RWPE2 (cell line): ENCODE results near the gene ABHD1.

ENCODE experiments used
- ATAC-seq: fragments of 200-7000 bp; cut with Tn5 transposase; 3 replicates; pipeline ENCODE4 v1.9.1; 2021; ENCODE audit warnings: low read depth
- DNase-seq: peaks from one replicate; pipeline ENCODE4 v3.0.0-alpha.2; 2020; ENCODE audit warnings: low spot score
- H3K27ac ChIP-seq: fragments of 450-650 bp; 2 replicates; pipeline ENCODE4 v1.5.1; 2017; ENCODE audit warnings: mild to moderate bottlenecking; ENCODE audit not compliant: poor library complexity, severe bottlenecking
- H3K27me3 ChIP-seq: fragments of 250-450 bp; sonication (Bioruptor Pico); 2 replicates; pipeline ENCODE4 v1.5.1; 2021; ENCODE audit warnings: mild to moderate bottlenecking, moderate library complexity; ENCODE audit not compliant: insufficient read depth, poor library complexity, severe bottlenecking
- H3K36me3 ChIP-seq: fragments of 250-450 bp; sonication (Bioruptor Pico); 2 replicates; pipeline ENCODE4 v1.5.1; 2020; ENCODE audit warnings: low read depth, mild to moderate bottlenecking, moderate library complexity
- H3K4me1 ChIP-seq: fragments of 250-450 bp; sonication (Bioruptor Pico); 2 replicates; pipeline ENCODE4 v1.5.1; 2021; ENCODE audit warnings: mild to moderate bottlenecking, moderate library complexity; ENCODE audit not compliant: insufficient read depth, poor library complexity, severe bottlenecking
- H3K4me3 ChIP-seq: fragments of 250-450 bp; sonication (Bioruptor Pico); 2 replicates; pipeline ENCODE4 v1.5.1; 2021; ENCODE audit warnings: mild to moderate bottlenecking, moderate library complexity; ENCODE audit not compliant: severe bottlenecking
- H3K9me3 ChIP-seq: fragments of 250-450 bp; sonication (Bioruptor Pico); 2 replicates; pipeline ENCODE4 v1.5.1; 2021; ENCODE audit warnings: mild to moderate bottlenecking, moderate library complexity; ENCODE audit not compliant: severe bottlenecking
- TF ChIP-seq, protein P1 (sequence below): fragments of 450-650 bp; IDR thresholded peaks from one replicate; pipeline ENCODE4 v1.5.1; 2017; ENCODE audit warnings: mild to moderate bottlenecking, moderate library complexity; ENCODE audit not compliant: poor library complexity, severe bottlenecking

The ABHD1 gene

DNA sequence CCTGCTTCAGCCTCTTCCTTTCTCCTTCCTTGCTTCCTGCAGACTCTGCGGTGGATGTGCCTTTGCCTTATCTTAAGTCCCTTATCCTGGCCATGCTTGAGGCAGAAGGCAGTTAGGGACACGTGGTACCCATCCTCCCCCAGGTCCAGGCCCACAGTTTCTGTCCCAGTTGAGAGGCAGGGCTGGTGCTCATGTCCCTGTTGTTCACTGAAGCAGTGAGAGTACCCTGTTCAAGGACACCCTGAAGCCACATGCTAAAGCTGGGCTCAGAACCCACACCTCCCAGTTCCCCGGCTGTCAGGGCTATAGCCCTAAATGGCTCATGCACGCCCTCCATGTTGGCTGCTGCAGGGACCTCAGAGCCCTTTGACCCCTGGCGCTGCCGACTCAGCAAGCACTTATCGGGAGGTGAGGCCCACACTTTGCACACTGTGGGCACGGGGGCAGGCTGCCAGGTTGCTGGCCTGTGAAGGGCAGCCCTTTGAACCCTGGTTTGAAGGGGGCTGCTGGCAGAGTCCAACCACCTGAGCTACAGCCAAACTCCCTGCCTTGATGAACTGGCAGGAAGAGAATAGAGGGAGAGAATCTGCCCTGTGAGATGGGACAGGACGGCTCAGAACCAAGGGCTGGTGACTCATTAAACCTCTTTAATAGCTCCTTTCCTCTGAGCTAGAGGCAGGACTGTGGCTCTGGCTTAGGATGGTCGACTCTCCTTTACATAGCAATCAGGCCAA is 30.8 kb upstream of the ABHD1 start:
- Histone ChIP-seq H3K27me3 (no peaks in the 10 kb centered on the region), H3K27ac (no peak overlapping the region), H3K36me3 (no peaks in the 10 kb centered on the region), H3K4me1 (no peaks in the 10 kb centered on the region), H3K9me3 (no peaks in the 10 kb centered on the region), H3K4me3 (no peak overlapping the region)
- DNase-seq = no peak
- no peak for ATAC-seq
- TF ChIP-seq, protein P1, sequence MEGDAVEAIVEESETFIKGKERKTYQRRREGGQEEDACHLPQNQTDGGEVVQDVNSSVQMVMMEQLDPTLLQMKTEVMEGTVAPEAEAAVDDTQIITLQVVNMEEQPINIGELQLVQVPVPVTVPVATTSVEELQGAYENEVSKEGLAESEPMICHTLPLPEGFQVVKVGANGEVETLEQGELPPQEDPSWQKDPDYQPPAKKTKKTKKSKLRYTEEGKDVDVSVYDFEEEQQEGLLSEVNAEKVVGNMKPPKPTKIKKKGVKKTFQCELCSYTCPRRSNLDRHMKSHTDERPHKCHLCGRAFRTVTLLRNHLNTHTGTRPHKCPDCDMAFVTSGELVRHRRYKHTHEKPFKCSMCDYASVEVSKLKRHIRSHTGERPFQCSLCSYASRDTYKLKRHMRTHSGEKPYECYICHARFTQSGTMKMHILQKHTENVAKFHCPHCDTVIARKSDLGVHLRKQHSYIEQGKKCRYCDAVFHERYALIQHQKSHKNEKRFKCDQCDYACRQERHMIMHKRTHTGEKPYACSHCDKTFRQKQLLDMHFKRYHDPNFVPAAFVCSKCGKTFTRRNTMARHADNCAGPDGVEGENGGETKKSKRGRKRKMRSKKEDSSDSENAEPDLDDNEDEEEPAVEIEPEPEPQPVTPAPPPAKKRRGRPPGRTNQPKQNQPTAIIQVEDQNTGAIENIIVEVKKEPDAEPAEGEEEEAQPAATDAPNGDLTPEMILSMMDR = no peak

GRCh38 chr2:27093430-27094352 is 29.9 kb upstream of the ABHD1 start:
- ATAC-seq = no peak
- Histone ChIP-seq H3K27me3 (no peaks in the 10 kb centered on the region), H3K4me1 (no peaks in the 10 kb centered on the region), H3K4me3 (no peak overlapping the region), H3K36me3 (no peaks in the 10 kb centered on the region), H3K27ac (no peak overlapping the region), H3K9me3 (no peaks in the 10 kb centered on the region)
- TF ChIP-seq, protein P1 = no peak
- no peak for DNase-seq

- no peak overlapping the region for H3K4me3 ChIP-seq
- no peaks in the 10 kb centered on the region for H3K9me3 ChIP-seq
- no peak overlapping the region for H3K27ac ChIP-seq
- DNase-seq (no peak), ATAC-seq (no peak)
- H3K36me3 ChIP-seq = no peaks in the 10 kb centered on the region
- no peaks in the 10 kb centered on the region for H3K27me3 ChIP-seq
- H3K4me1 ChIP-seq = no peaks in the 10 kb centered on the region
- TF ChIP-seq, protein P1 = no peak
Measured at GRCh38 chr2:27094353-27094984, 29.1 kb upstream of the ABHD1 start.

- no peak overlapping the region for H3K27ac ChIP-seq
- ATAC-seq (no peak), DNase-seq (no peak)
- no peaks in the 10 kb centered on the region for H3K36me3 ChIP-seq
- H3K4me1 ChIP-seq = no peaks in the 10 kb centered on the region
- TF ChIP-seq, protein P1 = no peak
- no peaks in the 10 kb centered on the region for H3K9me3 ChIP-seq
- no peak overlapping the region for H3K4me3 ChIP-seq
- H3K27me3 ChIP-seq = no peaks in the 10 kb centered on the region
Measured at GRCh38 chr2:27095427-27095744, 28.2 kb upstream of the ABHD1 start.
